22Rv1 (cell line): Measurements from ENCODE around the gene TMIGD3.

Experiments
- H3K27ac ChIP-seq: fragments of 450-650 bp; 2 replicates; pipeline ENCODE4 v1.5.1; 2017
- CTCF ChIP-seq: fragments of 450-650 bp; IDR thresholded peaks from 2 replicates; pipeline ENCODE4 v1.5.1; 2017; ENCODE audit warnings: mild to moderate bottlenecking
- ZFX ChIP-seq: fragments of 450-650 bp; IDR thresholded peaks from 2 replicates; pipeline ENCODE4 v1.6.1; 2017; ENCODE audit warnings: antibody characterized with exemption, borderline replicate concordance

TMIGD3 gene

GRCh38 chr1:111468717-111469100, 34.7 kb downstream of the TMIGD3 start:
- no peak overlapping the region for H3K27ac ChIP-seq
- TF ChIP-seq ZFX (no peak), CTCF (no peak)

- H3K27ac ChIP-seq = no peak overlapping the region
- TF ChIP-seq ZFX (no peak), CTCF (no peak)
Measured at GRCh38 chr1:111467865-111468716, 35.3 kb downstream of the TMIGD3 start.

- TF ChIP-seq ZFX = no peak
- no peak overlapping the region for H3K27ac ChIP-seq
Measured at GRCh38 chr1:111466480-111466879, 37.0 kb downstream of the TMIGD3 start.

GRCh38 chr1:111465754-111466153, 37.7 kb downstream of the TMIGD3 start:
- no peak overlapping the region for H3K27ac ChIP-seq
- no peak for TF ChIP-seq CTCF
- no peak for TF ChIP-seq ZFX

GRCh38 chr1:111463029-111463683, 40.3 kb downstream of the TMIGD3 start:
- TF ChIP-seq ZFX (no peak), CTCF (no peak)
- no peak overlapping the region for H3K27ac ChIP-seq

- no peak for TF ChIP-seq ZFX
- TF ChIP-seq CTCF = no peak
- H3K27ac ChIP-seq = no peak overlapping the region
Measured at GRCh38 chr1:111462370-111463028, 40.9 kb downstream of the TMIGD3 start.

GRCh38 chr1:111461765-111462164, 41.7 kb downstream of the TMIGD3 start:
- no peak overlapping the region for H3K27ac ChIP-seq
- TF ChIP-seq CTCF (no peak), ZFX (no peak)
